NCI-H146 treated with DMSO at 0.1 percent for 48 hours (cell line): ENCODE results near the gene GIN1.

Source experiments
- DNase-seq: peaks from one replicate; lab custom pipeline; 2025; ENCODE audit not compliant: unreplicated experiment; lab: John Stamatoyannopoulos, UW

The GIN1 gene

DNA sequence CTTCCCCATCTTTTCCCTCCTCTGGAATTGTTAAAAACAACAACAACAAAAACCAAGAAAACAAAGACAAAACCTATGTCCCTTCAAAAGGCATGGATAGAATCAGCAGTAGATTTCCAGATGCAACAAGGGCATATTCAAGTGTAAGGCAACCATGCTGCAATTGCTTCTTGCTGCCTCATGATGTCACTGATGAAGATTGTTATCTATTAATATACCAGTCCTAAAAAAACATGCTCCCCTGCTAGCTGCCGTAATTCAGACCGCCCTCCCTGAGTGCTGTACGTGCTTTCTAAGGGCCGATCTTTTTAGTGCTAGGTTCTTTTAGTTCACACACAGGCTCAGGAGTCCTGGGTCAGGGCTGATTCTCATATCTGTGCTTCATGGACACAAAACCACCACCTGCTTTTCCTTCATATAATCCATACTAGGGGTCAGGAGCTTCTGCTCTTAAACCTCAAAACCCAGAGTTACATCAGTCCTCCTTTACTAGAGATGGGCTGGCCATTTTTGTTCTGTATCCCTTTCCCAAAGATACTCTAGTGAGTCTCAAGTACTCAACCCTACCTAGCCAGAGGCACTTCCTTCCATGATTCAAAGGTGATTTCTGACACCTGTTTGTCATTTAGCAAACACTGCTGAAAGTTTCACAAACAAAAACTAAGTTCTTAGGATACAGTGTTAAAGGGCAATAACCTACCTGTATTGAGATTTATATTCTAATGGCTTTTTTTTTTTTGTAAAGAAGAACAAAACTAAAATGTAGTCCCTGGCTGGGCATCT lies 82.1 kb downstream of the GIN1 start:
- no peak for DNase-seq

DNA sequence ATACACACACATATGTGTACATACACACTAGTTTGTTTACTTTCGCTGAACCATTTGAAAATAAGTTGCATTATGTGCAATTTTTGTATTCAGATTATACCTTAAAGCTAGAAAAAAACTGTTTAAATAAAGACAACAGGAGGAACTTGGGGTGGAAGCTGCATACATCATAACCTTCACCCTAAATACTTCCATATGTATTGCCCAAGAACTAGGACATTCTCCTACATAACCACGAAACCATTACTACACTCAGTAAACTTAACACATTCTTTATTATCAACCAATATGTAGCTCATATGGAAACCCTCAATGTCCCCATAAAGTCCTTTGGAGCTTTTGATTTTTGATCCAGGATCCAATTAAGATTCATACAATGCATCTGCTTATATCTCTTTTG lies 83.3 kb downstream of the GIN1 start:
- DNase-seq: no peak
